GM18870 (cell line): ENCODE results near the gene CALCOCO1.
"Not testable (repeated sequence)": the region's sequence is repeated elsewhere in the genome, so short reads cannot be mapped to it uniquely, and the experiment has no call there.

Experiments
- ATAC-seq: cut with Tn5 transposase; IDR thresholded peaks from one replicate; pipeline ENCODE4 v1.9.1; 2021; ENCODE audit warnings: moderate library complexity; ENCODE audit not compliant: unreplicated experiment

The CALCOCO1 gene

GRCh38 chr12:53727310-53728041 is at the start of gene CALCOCO1:
Gene CALCOCO1, minus strand, starts transcription at chr12:53727452. Its CDS starts 2,210 bp downstream, at chr12:53725242.
- peak; percentile 97 for ATAC-seq

GRCh38 chr12:53776872-53777271 is 49.6 kb upstream of the CALCOCO1 start:
- ATAC-seq = no peak

GRCh38 chr12:53775478-53776145 is 48.4 kb upstream of the CALCOCO1 start:
- no peak for ATAC-seq

- ATAC-seq = no peak
Measured at GRCh38 chr12:53770281-53770680, 43.0 kb upstream of the CALCOCO1 start.

- no peak for ATAC-seq
Measured at GRCh38 chr12:53768976-53769375, 41.7 kb upstream of the CALCOCO1 start.

GRCh38 chr12:53766881-53767280 is 39.6 kb upstream of the CALCOCO1 start:
- ATAC-seq = no peak

GRCh38 chr12:53765891-53766290 is 38.6 kb upstream of the CALCOCO1 start:
- no peak for ATAC-seq

- no peak for ATAC-seq
Measured at GRCh38 chr12:53764615-53765014, 37.4 kb upstream of the CALCOCO1 start.

GRCh38 chr12:53762793-53763192 is 35.5 kb upstream of the CALCOCO1 start:
- ATAC-seq = not testable (repeated sequence)

GRCh38 chr12:53761306-53761705 is 34.1 kb upstream of the CALCOCO1 start:
- ATAC-seq = no peak

GRCh38 chr12:53759261-53759660 is 32.0 kb upstream of the CALCOCO1 start:
- ATAC-seq = no peak

- ATAC-seq = no peak
Measured at GRCh38 chr12:53758730-53759103, 31.5 kb upstream of the CALCOCO1 start.

- ATAC-seq = no peak
Measured at GRCh38 chr12:53758081-53758729, 31.0 kb upstream of the CALCOCO1 start.

GRCh38 chr12:53757101-53757770 is 30.0 kb upstream of the CALCOCO1 start:
- peak; percentile 46 for ATAC-seq

GRCh38 chr12:53756300-53757100 is 29.2 kb upstream of the CALCOCO1 start:
- ATAC-seq = no peak

GRCh38 chr12:53755893-53756292 is 28.6 kb upstream of the CALCOCO1 start:
- no peak for ATAC-seq

GRCh38 chr12:53755451-53755891 is 28.2 kb upstream of the CALCOCO1 start:
- ATAC-seq = no peak

GRCh38 chr12:53754633-53755264 is 27.5 kb upstream of the CALCOCO1 start:
- no peak for ATAC-seq

GRCh38 chr12:53754188-53754585 is 26.9 kb upstream of the CALCOCO1 start:
- ATAC-seq = no peak

- ATAC-seq = no peak
Measured at GRCh38 chr12:53752621-53753020, 25.4 kb upstream of the CALCOCO1 start.
